MM.1S (cell line): ENCODE results near the gene CUEDC2.

Experiments
- DNase-seq: peaks from one replicate; pipeline ENCODE4 v3.0.0-alpha.2; 2015
- H2AFZ ChIP-seq: fragments of 300-600 bp; sonication (generic); 2 replicates; pipeline ENCODE4 v1.6.0; 2016; ENCODE audit warnings: antibody characterized with exemption, low read length
- H3F3A ChIP-seq: fragments of 300-600 bp; sonication (generic); 2 replicates; pipeline ENCODE4 v1.6.1; 2016; ENCODE audit warnings: mild to moderate bottlenecking, antibody characterized with exemption, low read length, moderate library complexity, mixed read lengths; ENCODE audit not compliant: insufficient read depth
- H3K27ac ChIP-seq: fragments of 300-600 bp; sonication (generic); 2 replicates; pipeline ENCODE4 v1.5.1; 2016; ENCODE audit warnings: mild to moderate bottlenecking, low read length
- H3K27me3 ChIP-seq: fragments of 300-600 bp; sonication (generic); replicated peaks from 2 replicates; pipeline ENCODE4 v1.6.0; 2016; ENCODE audit warnings: low read length; ENCODE audit not compliant: insufficient read depth
- H3K36me3 ChIP-seq: fragments of 300-600 bp; sonication (generic); replicated peaks from 2 replicates; pipeline ENCODE4 v1.6.1; 2016; ENCODE audit warnings: mild to moderate bottlenecking, low read length, mixed read lengths; ENCODE audit not compliant: insufficient read depth
- H3K4me1 ChIP-seq: fragments of 300-600 bp; sonication (generic); 2 replicates; pipeline ENCODE4 v1.6.1; 2016; ENCODE audit warnings: low read length, mixed read lengths
- H3K4me2 ChIP-seq: fragments of 300-600 bp; sonication (generic); 2 replicates; pipeline ENCODE4 v1.6.0; 2016; ENCODE audit warnings: low read depth, low read length
- H3K4me3 ChIP-seq: fragments of 300-600 bp; sonication (generic); 2 replicates; pipeline ENCODE4 v1.5.1; 2016; ENCODE audit warnings: low read length, mixed read lengths
- H3K79me2 ChIP-seq: fragments of 300-600 bp; sonication (generic); 2 replicates; pipeline ENCODE4 v1.6.1; 2016; ENCODE audit warnings: mixed run types, low read length, mixed read lengths
- H3K9ac ChIP-seq: fragments of 300-600 bp; sonication (generic); 2 replicates; pipeline ENCODE4 v1.6.1; 2016; ENCODE audit warnings: low read length, mixed read lengths
- H3K9me2 ChIP-seq: fragments of 300-600 bp; sonication (generic); replicated peaks from 2 replicates; pipeline ENCODE4 v1.6.1; 2016; ENCODE audit warnings: mild to moderate bottlenecking, low read length, mixed read lengths; ENCODE audit not compliant: insufficient read depth
- H3K9me3 ChIP-seq: fragments of 300-600 bp; sonication (generic); replicated peaks from 2 replicates; pipeline ENCODE4 v1.6.1; 2016; ENCODE audit warnings: mild to moderate bottlenecking, low read length, mixed read lengths; ENCODE audit not compliant: insufficient read depth
- H4K20me1 ChIP-seq: fragments of 300-600 bp; sonication (generic); 2 replicates; pipeline ENCODE4 v1.6.1; 2016; ENCODE audit warnings: mild to moderate bottlenecking, low read length, moderate library complexity, mixed read lengths; ENCODE audit not compliant: insufficient read depth
- CTCF ChIP-seq: fragments of 300-600 bp; sonication (generic); IDR thresholded peaks from 2 replicates; pipeline ENCODE4 v1.5.1; 2016; ENCODE audit warnings: antibody characterized with exemption, low read length, mixed read lengths
- EZH2 ChIP-seq: fragments of 300-600 bp; sonication (generic); optimal IDR thresholded peaks from 2 replicates; pipeline ENCODE3; 2017; ENCODE audit warnings: low read depth, mild to moderate bottlenecking, antibody characterized with exemption, low read length, mixed read lengths
- EZH2phosphoT487 ChIP-seq: fragments of 300-600 bp; sonication (generic); IDR thresholded peaks from 2 replicates; pipeline ENCODE4 v1.6.1; 2018; ENCODE audit warnings: antibody characterized with exemption, low read length

CUEDC2 gene

GRCh38 chr10:102420714-102421506 lies 11.5 kb downstream of the CUEDC2 start, which contains the start of gene FBXL15:
TSS of gene FBXL15 (plus strand) at chr10:102420836. CDS start at chr10:102421130, 294 bp downstream.
- Histone ChIP-seq H3F3A (peaks cover 22% of the 10 kb centered on the region), H3K36me3 (no peaks in the 10 kb centered on the region), H3K9me3 (no peaks in the 10 kb centered on the region), H3K9me2 (no peaks in the 10 kb centered on the region), H3K4me2 (peak within 1 kb of the TSS; percentile 100), H4K20me1 (no peaks in the 10 kb centered on the region), H3K9ac (peak within 1 kb of the TSS; percentile 80), H3K27me3 (peaks cover 19% of the 10 kb centered on the region), H3K4me3 (peak within 1 kb of the TSS; percentile 86), H3K27ac (peak within 1 kb of the TSS; percentile 74; the same call in 1 of the 2 replicates), H3K4me1 (peaks cover 15% of the 10 kb centered on the region), H2AFZ (peak within 1 kb of the TSS; percentile 84), H3K79me2 (peaks cover 4% of the 10 kb centered on the region; the same call in 1 of the 2 replicates)
- DNase-seq, result peak; percentile 98
- TF ChIP-seq CTCF, result no peak
- no peak for TF ChIP-seq EZH2
- no peak for TF ChIP-seq EZH2phosphoT487

- no peaks in the 10 kb centered on the region for H3K9me2 ChIP-seq
- H3F3A ChIP-seq, result peaks cover 22% of the 10 kb centered on the region
- peak overlapping the region; percentile 100 for H3K4me2 ChIP-seq
- H2AFZ ChIP-seq, result peak overlapping the region; percentile 84
- DNase-seq, result no peak
- H4K20me1 ChIP-seq, result no peaks in the 10 kb centered on the region
- H3K4me1 ChIP-seq, result peaks cover 15% of the 10 kb centered on the region
- H3K9ac ChIP-seq, result peak overlapping the region; percentile 80; the same call in 1 of the 2 replicates
- no peaks in the 10 kb centered on the region for H3K9me3 ChIP-seq
- no peaks in the 10 kb centered on the region for H3K36me3 ChIP-seq
- H3K27me3 ChIP-seq, result peaks cover 26% of the 10 kb centered on the region
- peaks cover 4% of the 10 kb centered on the region; the same call in 1 of the 2 replicates for H3K79me2 ChIP-seq
- H3K4me3 ChIP-seq, result peak overlapping the region; percentile 86
- TF ChIP-seq EZH2 (no peak), EZH2phosphoT487 (no peak)
- peak overlapping the region; percentile 74; the same call in 1 of the 2 replicates for H3K27ac ChIP-seq
These were observed 12.1 kb downstream of the CUEDC2 start for GRCh38 chr10:102420181-102420713.

- Histone ChIP-seq H2AFZ (peak overlapping the region; percentile 84), H3K36me3 (no peaks in the 10 kb centered on the region), H3K9me2 (no peaks in the 10 kb centered on the region), H3K27me3 (peaks cover 33% of the 10 kb centered on the region), H3K4me3 (peak overlapping the region; percentile 86), H3K4me1 (peaks cover 15% of the 10 kb centered on the region), H3K79me2 (peaks cover 4% of the 10 kb centered on the region; the same call in 1 of the 2 replicates), H4K20me1 (no peaks in the 10 kb centered on the region), H3K27ac (peak overlapping the region; percentile 74; the same call in 1 of the 2 replicates), H3K4me2 (peak overlapping the region; percentile 100), H3F3A (peaks cover 22% of the 10 kb centered on the region), H3K9ac (peak overlapping the region; percentile 80; the same call in 1 of the 2 replicates), H3K9me3 (no peaks in the 10 kb centered on the region)
- no peak for TF ChIP-seq EZH2
- no peak for TF ChIP-seq EZH2phosphoT487
- no peak for TF ChIP-seq CTCF
- DNase-seq, result peak; percentile 69
These were observed 12.8 kb downstream of the CUEDC2 start for GRCh38 chr10:102419269-102420180.
